ENCODE data around the gene PSORS1C2. TPM values are rescaled to one million over a fixed set of nuclear protein-coding genes. Genes with fewer than 3 reads are reported as not detected.
A peak's percentile ranks its signal among the peaks of the same experiment; 100 is the strongest.
"Not testable (repeated sequence)": the region's sequence is repeated elsewhere in the genome, so short reads cannot be mapped to it uniquely, and the experiment has no call there.

The PSORS1C2 gene
- not detected in 2 replicates for total RNA-seq
- polyA plus RNA-seq = not detected in 2 replicates
- polyA plus RNA-seq (2012) = not detected in 2 replicates
- not detected in 2 replicates for polyA minus RNA-seq (ENCODE audit: low replicate concordance)

DNA sequence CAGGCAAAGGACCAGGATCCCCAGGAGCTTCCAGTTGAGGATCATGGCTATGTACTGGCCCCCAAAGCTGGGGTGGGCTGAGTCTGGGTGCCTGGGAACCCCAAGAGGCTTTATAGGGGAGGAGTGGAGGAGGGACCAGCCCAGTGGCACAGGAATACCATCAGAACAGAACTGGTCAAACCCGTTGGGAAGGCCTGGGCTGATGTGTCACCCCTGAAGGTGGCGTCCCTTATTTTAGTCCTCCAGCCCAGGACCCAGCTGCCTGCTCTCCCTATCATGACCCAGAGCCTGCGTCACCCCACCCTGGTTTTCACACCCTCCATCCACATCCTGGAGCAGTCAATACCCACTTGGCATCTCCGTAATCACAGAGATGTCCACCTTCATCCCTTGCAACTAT, at the start of gene PSORS1C2:
PSORS1C2 (minus strand) TSS at position 85 of the 400 bp plus-strand sequence; CDS start at position 45, 40 bp downstream.
- Histone ChIP-seq H3K9ac (ENCODE audit: insufficient read depth, low read length) (no peak within 1 kb of the TSS), H3K27me3 (ENCODE audit: control insufficient read depth, insufficient read depth, low read length) (no peaks in the 10 kb centered on the region), H3K4me1 (ENCODE audit: control insufficient read depth, extremely low read depth, insufficient read depth, low read length) (peaks cover 3% of the 10 kb centered on the region), H4K20me1 (ENCODE audit: control insufficient read depth, extremely low read depth, insufficient read depth, low read length) (no peaks in the 10 kb centered on the region), H3K9me3 (ENCODE audit: control insufficient read depth, insufficient read depth, low read depth, low read length) (no peaks in the 10 kb centered on the region), H2AFZ (ENCODE audit: low read length) (no peak within 1 kb of the TSS), H3K79me2 (ENCODE audit: control insufficient read depth, insufficient read depth, low read length) (no peaks in the 10 kb centered on the region), H3K36me3 (ENCODE audit: control insufficient read depth, insufficient read depth, low read length) (peaks cover 1% of the 10 kb centered on the region), H3K27ac (ENCODE audit: insufficient read depth, low read length) (no peak within 1 kb of the TSS), H3K4me2 (ENCODE audit: extremely low read depth, insufficient read depth, low read length) (no peak within 1 kb of the TSS), H3K4me3 (replicated peaks in 1 of 4; ENCODE audit: control extremely low read depth in 1 of 4, insufficient read depth in 1 of 4, low read depth in 3 of 4, low read length in 4 of 4) (no peak within 1 kb of the TSS)
- TF ChIP-seq EZH2 (IDR thresholded peaks at IDR 0.05; ENCODE audit: low read length, missing control alignments) = no peak
- TF ChIP-seq, protein P1, sequence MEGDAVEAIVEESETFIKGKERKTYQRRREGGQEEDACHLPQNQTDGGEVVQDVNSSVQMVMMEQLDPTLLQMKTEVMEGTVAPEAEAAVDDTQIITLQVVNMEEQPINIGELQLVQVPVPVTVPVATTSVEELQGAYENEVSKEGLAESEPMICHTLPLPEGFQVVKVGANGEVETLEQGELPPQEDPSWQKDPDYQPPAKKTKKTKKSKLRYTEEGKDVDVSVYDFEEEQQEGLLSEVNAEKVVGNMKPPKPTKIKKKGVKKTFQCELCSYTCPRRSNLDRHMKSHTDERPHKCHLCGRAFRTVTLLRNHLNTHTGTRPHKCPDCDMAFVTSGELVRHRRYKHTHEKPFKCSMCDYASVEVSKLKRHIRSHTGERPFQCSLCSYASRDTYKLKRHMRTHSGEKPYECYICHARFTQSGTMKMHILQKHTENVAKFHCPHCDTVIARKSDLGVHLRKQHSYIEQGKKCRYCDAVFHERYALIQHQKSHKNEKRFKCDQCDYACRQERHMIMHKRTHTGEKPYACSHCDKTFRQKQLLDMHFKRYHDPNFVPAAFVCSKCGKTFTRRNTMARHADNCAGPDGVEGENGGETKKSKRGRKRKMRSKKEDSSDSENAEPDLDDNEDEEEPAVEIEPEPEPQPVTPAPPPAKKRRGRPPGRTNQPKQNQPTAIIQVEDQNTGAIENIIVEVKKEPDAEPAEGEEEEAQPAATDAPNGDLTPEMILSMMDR (conservative IDR thresholded peaks at IDR 0.05 in 1 of 2, IDR thresholded peaks at IDR 0.05 in 1 of 2; ENCODE audit: low read depth in 1 of 2, low read length in 2 of 2) = no peak
- no peak for DNase-seq (ENCODE audit: low read depth in 2 of 2)

DNA sequence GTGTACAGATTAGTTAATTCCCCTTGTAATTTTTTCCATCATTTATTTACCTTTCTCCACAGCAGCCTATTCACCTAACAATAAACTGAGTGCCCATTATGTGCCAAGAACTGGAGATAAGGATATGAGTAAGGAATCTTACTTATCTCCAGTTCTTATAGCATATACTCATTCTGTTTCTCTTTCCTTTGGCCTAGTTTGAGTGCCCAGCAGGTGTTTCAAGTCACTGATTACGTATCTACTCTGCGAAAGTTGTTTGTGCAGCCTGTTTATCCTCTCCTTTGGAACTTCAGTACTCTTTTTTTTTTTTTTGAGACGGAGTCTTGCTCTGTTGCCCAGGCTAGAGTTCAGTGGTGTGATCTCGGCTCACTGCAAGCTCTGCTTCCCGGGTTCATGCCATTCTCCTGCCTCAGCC, 48.9 kb upstream of the PSORS1C2 start:
- no peaks in the 10 kb centered on the region for H3K79me2 ChIP-seq (ENCODE audit: control insufficient read depth, insufficient read depth, low read length)
- no peak overlapping the region for H2AFZ ChIP-seq (ENCODE audit: low read length)
- H3K4me2 ChIP-seq (ENCODE audit: extremely low read depth, insufficient read depth, low read length) = no peak overlapping the region
- no peak overlapping the region for H3K9ac ChIP-seq (ENCODE audit: insufficient read depth, low read length)
- H3K27ac ChIP-seq (ENCODE audit: insufficient read depth, low read length) = no peak overlapping the region
- no peak overlapping the region for H3K4me3 ChIP-seq (replicated peaks in 1 of 4; ENCODE audit: control extremely low read depth in 1 of 4, insufficient read depth in 1 of 4, low read depth in 3 of 4, low read length in 4 of 4)
- no peaks in the 10 kb centered on the region for H4K20me1 ChIP-seq (ENCODE audit: control insufficient read depth, extremely low read depth, insufficient read depth, low read length)
- H3K4me1 ChIP-seq (ENCODE audit: control insufficient read depth, extremely low read depth, insufficient read depth, low read length) = no peaks in the 10 kb centered on the region
- H3K9me3 ChIP-seq (ENCODE audit: control insufficient read depth, insufficient read depth, low read depth, low read length) = no peaks in the 10 kb centered on the region
- no peak for DNase-seq (ENCODE audit: low read depth in 2 of 2)
- TF ChIP-seq EZH2 (IDR thresholded peaks at IDR 0.05; ENCODE audit: low read length, missing control alignments) = no peak
- TF ChIP-seq, protein P1 (conservative IDR thresholded peaks at IDR 0.05 in 1 of 2, IDR thresholded peaks at IDR 0.05 in 1 of 2; ENCODE audit: low read depth in 1 of 2, low read length in 2 of 2) = no peak
- H3K27me3 ChIP-seq (ENCODE audit: control insufficient read depth, insufficient read depth, low read length) = no peaks in the 10 kb centered on the region
- H3K36me3 ChIP-seq (ENCODE audit: control insufficient read depth, insufficient read depth, low read length) = no peaks in the 10 kb centered on the region

DNA sequence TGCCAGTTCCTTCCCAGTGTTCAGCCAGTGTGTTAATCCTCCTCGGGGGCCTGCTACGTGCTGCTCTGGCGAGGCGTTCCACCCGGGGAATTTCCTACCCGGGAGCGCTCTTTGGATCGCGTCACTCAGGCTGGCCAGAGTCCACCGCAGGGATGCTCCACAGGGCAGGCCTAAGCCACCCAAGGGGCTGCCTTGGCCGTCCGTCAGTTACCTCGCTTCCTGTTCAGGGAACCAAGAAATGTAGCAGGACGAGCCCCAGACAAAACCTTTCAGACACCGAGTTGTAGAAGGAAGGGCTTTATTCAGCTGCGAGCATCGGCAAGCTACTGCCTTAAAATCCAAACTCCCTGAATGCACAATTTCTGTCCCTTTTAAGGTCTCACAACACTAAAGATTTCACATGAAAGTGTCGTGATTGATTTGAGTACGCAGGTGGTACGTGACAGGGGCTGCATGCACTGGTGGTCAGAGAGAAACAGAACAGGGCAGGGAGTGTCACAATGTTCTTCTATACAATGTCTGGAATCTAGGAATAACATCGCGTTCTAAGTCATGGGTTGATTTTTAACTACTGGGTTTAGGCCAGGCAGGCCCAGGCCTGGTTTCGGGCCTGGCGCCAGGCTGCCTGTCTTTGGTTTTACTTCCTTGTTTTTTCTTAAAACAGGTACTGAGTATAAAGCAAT, 47.3 kb upstream of the PSORS1C2 start:
- Histone ChIP-seq H3K4me1 (ENCODE audit: control insufficient read depth, extremely low read depth, insufficient read depth, low read length) (no peaks in the 10 kb centered on the region), H3K27ac (ENCODE audit: insufficient read depth, low read length) (no peak overlapping the region), H2AFZ (ENCODE audit: low read length) (peak overlapping the region; percentile 3), H3K4me2 (ENCODE audit: extremely low read depth, insufficient read depth, low read length) (no peak overlapping the region), H3K36me3 (ENCODE audit: control insufficient read depth, insufficient read depth, low read length) (no peaks in the 10 kb centered on the region), H3K79me2 (ENCODE audit: control insufficient read depth, insufficient read depth, low read length) (no peaks in the 10 kb centered on the region), H3K9ac (ENCODE audit: insufficient read depth, low read length) (no peak overlapping the region), H4K20me1 (ENCODE audit: control insufficient read depth, extremely low read depth, insufficient read depth, low read length) (no peaks in the 10 kb centered on the region), H3K9me3 (ENCODE audit: control insufficient read depth, insufficient read depth, low read depth, low read length) (no peaks in the 10 kb centered on the region), H3K27me3 (ENCODE audit: control insufficient read depth, insufficient read depth, low read length) (no peaks in the 10 kb centered on the region), H3K4me3 (replicated peaks in 1 of 4; ENCODE audit: control extremely low read depth in 1 of 4, insufficient read depth in 1 of 4, low read depth in 3 of 4, low read length in 4 of 4) (no peak overlapping the region)
- DNase-seq (ENCODE audit: low read depth in 2 of 2) = peak in 1 of 2 donors; percentile 17
- no peak for TF ChIP-seq EZH2 (IDR thresholded peaks at IDR 0.05; ENCODE audit: low read length, missing control alignments)
- TF ChIP-seq, protein P1 (conservative IDR thresholded peaks at IDR 0.05 in 1 of 2, IDR thresholded peaks at IDR 0.05 in 1 of 2; ENCODE audit: low read depth in 1 of 2, low read length in 2 of 2) = no peak

DNA sequence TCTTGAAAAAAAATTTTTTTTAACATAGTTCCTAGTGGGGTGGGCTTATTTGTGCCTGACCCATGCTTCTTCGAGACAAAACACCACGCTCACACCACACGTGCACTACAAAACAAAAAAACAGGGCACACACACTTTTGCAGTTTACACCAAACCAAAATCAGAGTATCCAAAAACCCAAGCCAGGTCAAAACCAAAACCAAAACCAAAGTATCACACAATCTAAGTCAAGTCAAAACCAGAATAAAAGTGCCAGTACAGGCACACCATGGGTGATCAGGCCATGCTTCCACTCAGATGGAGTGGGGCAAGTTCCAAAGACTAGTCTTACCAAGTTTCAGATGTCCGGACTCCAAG, 46.8 kb upstream of the PSORS1C2 start:
- H3K4me1 ChIP-seq (ENCODE audit: control insufficient read depth, extremely low read depth, insufficient read depth, low read length); DNase-seq (ENCODE audit: low read depth in 2 of 2); H3K9me3 ChIP-seq (ENCODE audit: control insufficient read depth, insufficient read depth, low read depth, low read length); H3K36me3 ChIP-seq (ENCODE audit: control insufficient read depth, insufficient read depth, low read length); H2AFZ ChIP-seq (ENCODE audit: low read length); H4K20me1 ChIP-seq (ENCODE audit: control insufficient read depth, extremely low read depth, insufficient read depth, low read length); H3K4me2 ChIP-seq (ENCODE audit: extremely low read depth, insufficient read depth, low read length); H3K27ac ChIP-seq (ENCODE audit: insufficient read depth, low read length); H3K4me3 ChIP-seq (replicated peaks in 1 of 4; ENCODE audit: control extremely low read depth in 1 of 4, insufficient read depth in 1 of 4, low read depth in 3 of 4, low read length in 4 of 4); H3K27me3 ChIP-seq (ENCODE audit: control insufficient read depth, insufficient read depth, low read length); H3K9ac ChIP-seq (ENCODE audit: insufficient read depth, low read length); H3K79me2 ChIP-seq (ENCODE audit: control insufficient read depth, insufficient read depth, low read length): not testable (repeated sequence)

All from fibroblast of lung (primary cell).